Activated CD8-positive, alpha-beta T cell treated with anti-CD3 and anti-CD28 coated beads, Interleukin-2, amount 10 ng/mL, durations not matched to agents 7 days and 5 days (primary cell): ENCODE results near the gene USP6. TPM values are rescaled to one million over a fixed set of nuclear protein-coding genes. Genes with fewer than 3 reads are reported as not detected.
"Not testable (repeated sequence)": the region's sequence is repeated elsewhere in the genome, so short reads cannot be mapped to it uniquely, and the experiment has no call there.

Experiments
- ATAC-seq: fragments of 150-1000 bp; cut with Tn5 transposase; one replicate; pipeline ENCODE4 v1.10.0; 2021; ENCODE audit warnings: moderate library complexity
- CTCF ChIA-PET: fragments of 350-600 bp; sonication (Branson Sonifier 250); formaldehyde crosslinking; loops from one replicate; lab custom pipeline; 2021; ENCODE audit warnings: antibody characterized with exemption; lab: Charles Lee
- POLR2A ChIA-PET: fragments of 350-600 bp; sonication (Branson Sonifier 250); formaldehyde crosslinking; loops from one replicate; lab custom pipeline; 2021; ENCODE audit warnings: antibody characterized with exemption; lab: Charles Lee
- DNase-seq: peaks from one replicate; pipeline ENCODE4 v3.0.0-alpha.2; 2020
- H3K27ac Mint-ChIP-seq: one replicate; pipeline ENCODE4 v1.8.0; 2021; ENCODE audit warnings: mild to moderate bottlenecking, mixed read lengths
- H3K27me3 Mint-ChIP-seq: one replicate; pipeline ENCODE4 v1.8.0; 2021; ENCODE audit warnings: low read depth, mixed read lengths
- H3K36me3 Mint-ChIP-seq: one replicate; pipeline ENCODE4 v1.8.0; 2021; ENCODE audit warnings: low read depth, mixed read lengths
- H3K4me1 Mint-ChIP-seq: one replicate; pipeline ENCODE4 v1.8.0; 2021; ENCODE audit warnings: low read depth, mixed read lengths
- H3K4me3 Mint-ChIP-seq: one replicate; pipeline ENCODE4 v1.8.0; 2021; ENCODE audit warnings: mild to moderate bottlenecking, mixed read lengths
- H3K9me3 Mint-ChIP-seq: one replicate; pipeline ENCODE4 v1.8.0; 2022; ENCODE audit warnings: mixed read lengths; ENCODE audit not compliant: insufficient read depth
- total RNA-seq, 2 experiments: library from RNA; stranded (reverse); gene quantifications; one replicate each; pipeline ENCODE4 v1.2.3, GENCODE V29; 2021

The USP6 gene
- total RNA-seq, 2 experiments from 2014 or later = 0.08 to 0.10 TPM

DNA sequence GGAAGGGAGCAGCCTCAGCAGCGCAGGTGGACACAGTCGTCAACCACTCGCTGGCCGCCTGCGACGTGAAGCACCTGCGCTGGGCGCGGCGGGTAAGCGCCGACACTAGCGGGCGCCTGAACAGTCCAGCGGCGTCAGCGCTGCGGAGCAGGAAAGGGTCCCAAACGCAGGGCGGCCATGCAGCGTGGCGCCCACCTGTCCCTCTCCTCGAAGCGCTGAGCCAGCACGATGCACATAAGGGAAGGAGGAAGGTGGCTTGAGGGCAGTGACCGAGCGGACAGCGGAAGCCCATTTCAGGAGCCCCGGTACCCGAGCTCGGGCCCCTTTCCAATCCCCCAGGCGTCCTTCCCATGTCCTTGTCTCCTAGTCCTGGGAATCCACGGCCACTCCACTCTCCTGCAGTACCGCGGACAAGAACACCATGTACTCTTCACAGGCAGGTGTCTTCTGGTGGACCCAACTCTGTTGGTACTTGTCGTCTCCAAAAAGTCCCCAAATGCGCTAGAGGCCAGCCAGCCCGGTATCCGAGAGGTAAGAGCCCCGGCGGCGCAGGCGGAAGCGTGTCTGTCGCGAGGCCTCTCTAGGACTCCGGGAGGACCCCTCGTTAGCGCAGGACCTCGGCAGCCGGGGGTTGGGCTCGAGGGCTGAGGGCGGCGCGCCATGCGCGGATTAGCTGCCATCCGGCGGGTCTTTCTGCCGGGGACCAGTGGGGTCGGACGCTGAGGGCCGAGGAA, 18.6 kb upstream of the USP6 start:
- peaks cover 41% of the 10 kb centered on the region for H3K36me3 Mint-ChIP-seq
- no peak overlapping the region for H3K27ac Mint-ChIP-seq
- CTCF ChIA-PET = no interaction called here
- DNase-seq (peak; percentile 29), ATAC-seq (no peak)
- H3K4me3 Mint-ChIP-seq = peak overlapping the region; percentile 12
- peaks cover 25% of the 10 kb centered on the region for H3K27me3 Mint-ChIP-seq
- POLR2A ChIA-PET = interaction anchor here (0.6 to 0.7 kb wide), 2 partner anchors 18 to 19 kb away, joined by 3 to 6 read pairs; partner anchors contain the start of gene ZFP3
- H3K9me3 Mint-ChIP-seq = peaks cover 44% of the 10 kb centered on the region
- peaks cover 10% of the 10 kb centered on the region for H3K4me1 Mint-ChIP-seq

DNA sequence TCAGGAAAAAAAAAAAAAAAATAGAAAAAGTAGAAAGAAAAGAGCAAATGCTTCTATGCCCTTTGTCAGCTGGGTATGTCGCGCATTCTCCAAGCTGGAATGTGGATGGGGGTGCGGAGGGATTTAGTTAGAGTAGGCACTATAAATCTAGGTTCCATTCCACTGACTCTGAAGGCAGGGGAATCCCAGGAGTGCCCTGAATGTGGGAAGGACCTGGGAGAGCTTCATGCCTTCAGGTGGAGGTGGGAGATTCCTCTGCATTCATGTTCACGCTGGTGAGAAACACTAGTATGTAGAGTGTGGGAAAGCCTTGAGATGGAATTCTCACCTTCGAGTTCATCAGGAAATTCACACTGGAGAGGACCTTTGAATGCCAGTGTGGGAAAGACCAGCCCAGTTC, 16.6 kb upstream of the USP6 start:
- POLR2A ChIA-PET = no interaction called here
- Mint-ChIP-seq H3K27me3 (peaks cover 25% of the 10 kb centered on the region), H3K4me1 (peaks cover 10% of the 10 kb centered on the region), H3K27ac (no peak overlapping the region), H3K4me3 (no peak overlapping the region), H3K9me3 (peaks cover 27% of the 10 kb centered on the region), H3K36me3 (peaks cover 32% of the 10 kb centered on the region)
- ATAC-seq (no peak), DNase-seq (no peak)
- CTCF ChIA-PET = no interaction called here

DNA sequence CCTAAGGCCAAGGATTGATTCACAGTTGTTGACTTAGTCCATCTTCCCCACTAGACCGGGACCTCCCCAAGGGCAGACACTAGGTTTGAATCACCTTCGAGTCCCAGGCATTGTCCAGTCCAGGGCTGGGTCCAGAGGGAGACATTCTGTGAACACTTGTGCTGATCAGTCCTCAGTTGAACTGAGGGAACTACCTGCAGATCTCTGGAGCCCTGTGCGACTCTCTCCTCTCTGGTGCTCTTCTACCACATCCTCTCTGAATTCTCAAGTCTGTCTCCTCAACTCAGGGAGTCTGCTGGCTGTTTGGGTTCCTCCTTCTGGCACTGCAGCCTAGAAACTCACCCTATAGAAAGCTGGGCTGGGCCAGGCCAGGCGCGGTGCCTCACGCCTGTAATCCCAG, 15.0 kb upstream of the USP6 start:
- CTCF ChIA-PET = no interaction called here
- H3K36me3 Mint-ChIP-seq = peaks cover 32% of the 10 kb centered on the region
- no peak overlapping the region for H3K4me3 Mint-ChIP-seq

DNA sequence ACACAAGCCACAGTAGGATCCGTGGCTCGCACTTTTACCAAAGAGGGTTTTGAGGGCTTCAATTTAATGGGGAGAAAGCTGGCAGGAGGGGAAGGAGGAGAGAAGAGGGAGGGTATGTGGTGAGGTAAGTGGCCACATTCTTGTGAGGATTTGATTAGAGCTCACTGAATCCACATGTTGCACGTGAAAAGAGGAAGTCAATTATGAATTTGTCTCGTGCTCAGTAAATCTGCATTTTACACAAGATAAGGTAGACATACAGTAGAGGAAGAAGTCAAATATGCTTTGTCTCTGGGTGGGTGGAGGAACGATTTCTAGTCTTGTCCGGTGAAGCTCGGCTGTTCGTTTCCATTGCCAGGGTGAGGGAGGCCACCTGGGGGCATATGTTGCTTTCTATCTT, 5.0 kb upstream of the USP6 start:
- Mint-ChIP-seq H3K27ac (peak overlapping the region; percentile 58), H3K4me3 (peak overlapping the region; percentile 71), H3K36me3 (peaks cover 66% of the 10 kb centered on the region), H3K27me3 (peaks cover 8% of the 10 kb centered on the region), H3K9me3 (peaks cover 11% of the 10 kb centered on the region), H3K4me1 (peaks cover 23% of the 10 kb centered on the region)
- ChIA-PET POLR2A (interaction anchor here (0.7 kb wide), 1 partner anchor 201 kb away, joined by 3 read pairs; no protein-coding TSS in a partner anchor), CTCF (interaction anchor here (0.8 to 2.2 kb wide), 7 partner anchors 21 to 328 kb away, joined by 3 to 8 read pairs (median 4); partner anchors contain the start of genes C1QBP and ZNF594)
- ATAC-seq (no peak), DNase-seq (no peak)

More for the DNA sequence above, 15.0 kb upstream of the USP6 start:
- Mint-ChIP-seq H3K9me3 (peaks cover 24% of the 10 kb centered on the region), H3K27ac (no peak overlapping the region), H3K4me1 (peaks cover 10% of the 10 kb centered on the region), H3K27me3 (peaks cover 19% of the 10 kb centered on the region)
- ATAC-seq (no peak), DNase-seq (no peak)
- POLR2A ChIA-PET = no interaction called here

DNA sequence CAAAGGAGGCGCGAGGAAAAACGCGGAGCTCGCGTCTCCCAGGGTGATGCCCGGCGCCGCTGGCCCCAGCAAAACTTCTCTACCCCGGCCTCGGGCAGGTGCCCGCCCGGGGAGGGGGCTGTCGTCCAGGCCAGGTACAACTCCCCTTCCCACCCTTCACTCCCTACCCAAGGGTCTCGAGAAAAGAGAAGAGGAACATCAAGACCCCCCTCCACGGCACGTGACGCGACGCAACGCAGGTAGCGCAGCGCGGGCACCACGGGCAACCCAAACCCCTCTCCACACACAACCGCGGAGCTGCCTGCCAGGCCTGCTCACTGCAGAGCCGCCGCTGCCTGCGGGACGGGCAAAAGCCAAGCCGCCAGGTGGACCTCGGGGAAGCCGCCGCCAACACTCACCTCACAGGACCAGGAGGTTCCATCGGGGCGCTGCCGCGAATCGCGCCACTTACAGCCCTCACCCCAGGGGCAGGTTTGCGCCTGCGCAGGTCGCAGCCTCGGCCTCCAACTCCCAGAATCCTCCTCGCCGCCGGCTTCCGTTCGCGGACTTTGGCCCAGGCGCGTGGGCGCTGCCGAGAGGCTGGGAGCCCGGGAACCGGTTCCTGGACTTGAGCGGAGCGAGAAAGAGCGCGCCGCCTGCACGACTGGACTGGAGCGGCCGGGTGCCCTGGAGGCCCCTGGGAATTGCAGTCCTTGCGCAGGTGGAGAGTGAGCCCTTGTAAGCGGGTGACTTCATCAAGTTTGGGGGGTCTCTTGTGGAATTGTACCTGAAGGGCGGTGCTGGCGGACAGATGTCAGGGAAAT, 4.2 kb upstream of the USP6 start, which contains the start of gene ZNF232:
ZNF232 (minus strand) TSS at position 477 of the 803 bp plus-strand sequence; CDS start at position 421, 56 bp downstream.
- H3K27ac Mint-ChIP-seq = peak within 1 kb of the TSS; percentile 58
- ChIA-PET POLR2A (interaction anchor here (0.7 kb wide), 1 partner anchor 200 kb away, joined by 3 read pairs; no protein-coding TSS in a partner anchor), CTCF (interaction anchor here (0.8 to 3.2 kb wide), 6 partner anchors 22 to 203 kb away, joined by 3 to 9 read pairs (median 6); partner anchors contain the start of genes ZFP3 and ZNF594)
- H3K36me3 Mint-ChIP-seq = peaks cover 58% of the 10 kb centered on the region
- peak; percentile 94 for DNase-seq
- ATAC-seq = peak; percentile 95
- H3K9me3 Mint-ChIP-seq = peaks cover 11% of the 10 kb centered on the region
- H3K27me3 Mint-ChIP-seq = peaks cover 12% of the 10 kb centered on the region
- peak within 1 kb of the TSS; percentile 71 for H3K4me3 Mint-ChIP-seq
- peaks cover 23% of the 10 kb centered on the region for H3K4me1 Mint-ChIP-seq

DNA sequence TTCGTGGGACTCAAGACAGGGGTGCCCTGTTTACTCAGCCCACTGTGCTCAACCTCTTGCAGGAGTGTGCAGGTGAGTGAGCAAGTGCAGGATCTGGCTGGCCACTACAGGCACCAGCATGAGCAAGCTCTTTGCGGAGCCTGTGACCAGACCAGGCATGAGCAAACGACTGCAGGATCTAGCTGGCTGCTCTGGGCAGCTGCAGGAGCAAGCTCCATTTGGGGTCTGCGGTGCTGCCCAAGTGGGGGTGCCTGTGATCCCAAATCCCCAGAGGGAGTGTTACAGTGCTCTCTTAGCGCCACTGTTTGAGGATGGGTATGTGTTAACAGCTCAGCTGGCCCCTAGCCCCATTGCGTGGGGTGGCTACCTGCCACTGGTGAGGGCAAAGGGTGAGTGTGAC, 2.4 kb downstream of the USP6 start:
- ChIA-PET POLR2A (no interaction called here), CTCF (no interaction called here)
- H3K36me3 Mint-ChIP-seq = peaks cover 19% of the 10 kb centered on the region
- no peak overlapping the region for H3K27ac Mint-ChIP-seq
- peaks cover 4% of the 10 kb centered on the region for H3K4me1 Mint-ChIP-seq
- H3K9me3 Mint-ChIP-seq = peaks cover 5% of the 10 kb centered on the region
- DNase-seq (no peak), ATAC-seq (no peak)
- no peak overlapping the region for H3K4me3 Mint-ChIP-seq
- H3K27me3 Mint-ChIP-seq = peaks cover 48% of the 10 kb centered on the region

DNA sequence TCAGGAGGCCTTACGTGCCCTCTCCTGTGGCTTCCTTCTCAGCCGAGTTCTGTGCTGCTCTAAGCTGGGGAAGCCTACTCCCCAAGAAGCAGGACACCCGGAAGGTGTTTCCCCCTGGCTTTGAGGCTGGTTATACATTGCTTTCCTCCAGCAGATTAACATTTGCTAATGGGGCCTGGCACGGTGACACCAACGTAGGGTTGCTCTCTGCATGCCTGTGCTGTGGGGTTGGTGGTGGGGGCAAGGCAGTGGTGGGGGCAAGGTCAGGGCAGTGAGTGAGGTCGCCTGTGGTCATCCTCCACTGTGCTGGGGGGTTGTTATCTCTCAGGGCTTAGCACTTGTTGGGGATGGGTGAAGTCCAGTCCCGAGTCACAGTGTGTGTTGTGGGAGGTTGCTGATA, 4.2 kb downstream of the USP6 start:
- H3K36me3 Mint-ChIP-seq = peaks cover 3% of the 10 kb centered on the region
- H3K27me3 Mint-ChIP-seq = peaks cover 59% of the 10 kb centered on the region
- H3K9me3 Mint-ChIP-seq = peaks cover 5% of the 10 kb centered on the region
- POLR2A ChIA-PET = interaction anchor here (0.6 kb wide), 1 partner anchor 46 kb away, joined by 3 read pairs; no protein-coding TSS in a partner anchor
- H3K4me1 Mint-ChIP-seq = peaks cover 3% of the 10 kb centered on the region
- CTCF ChIA-PET = no interaction called here
- H3K27ac Mint-ChIP-seq = no peak overlapping the region
- no peak overlapping the region for H3K4me3 Mint-ChIP-seq
- ATAC-seq (no peak), DNase-seq (no peak)

DNA sequence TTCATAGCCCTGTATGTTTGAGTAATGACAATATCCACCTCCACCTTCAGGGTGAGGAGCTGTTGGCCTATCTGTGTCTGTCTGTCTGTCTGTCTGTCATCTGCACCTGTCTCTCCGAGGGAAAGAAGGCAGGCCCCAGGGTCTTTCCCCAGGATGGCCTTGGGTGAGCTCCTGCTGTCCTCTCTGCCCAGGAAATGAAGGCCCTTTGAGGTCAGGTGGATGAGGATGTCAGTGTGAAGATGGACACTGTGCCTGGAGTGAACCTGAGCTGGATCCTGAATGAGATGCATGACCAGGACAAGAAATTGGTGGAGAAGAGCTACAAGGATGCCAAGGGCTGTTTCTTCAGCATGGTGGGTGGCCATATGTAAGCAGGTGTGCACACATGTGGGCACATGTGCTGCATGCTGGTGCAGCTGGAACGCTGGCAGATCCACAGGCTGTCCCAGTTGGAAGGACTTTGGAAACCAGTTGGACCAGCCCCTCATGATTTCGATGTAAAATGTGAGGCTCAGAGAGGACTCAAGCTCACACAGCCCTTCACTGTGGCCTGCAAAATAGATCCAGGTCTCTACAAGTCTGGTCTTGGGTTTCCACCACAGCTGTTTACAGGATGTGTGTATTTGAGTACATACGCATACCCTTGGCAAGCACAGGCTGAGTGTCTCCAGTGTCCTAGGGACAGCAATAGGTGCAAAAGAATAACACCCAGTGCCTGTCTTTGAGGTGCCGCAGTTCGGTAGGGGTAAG, 4.8 kb downstream of the USP6 start:
- H3K27ac Mint-ChIP-seq, H3K4me3 Mint-ChIP-seq, H3K36me3 Mint-ChIP-seq, DNase-seq, H3K9me3 Mint-ChIP-seq, CTCF ChIA-PET, H3K4me1 Mint-ChIP-seq, ATAC-seq: not testable (repeated sequence)
- H3K27me3 Mint-ChIP-seq = peaks cover 55% of the 10 kb centered on the region
- POLR2A ChIA-PET = interaction anchor here (0.6 kb wide), 1 partner anchor 45 kb away, joined by 3 read pairs; no protein-coding TSS in a partner anchor

DNA sequence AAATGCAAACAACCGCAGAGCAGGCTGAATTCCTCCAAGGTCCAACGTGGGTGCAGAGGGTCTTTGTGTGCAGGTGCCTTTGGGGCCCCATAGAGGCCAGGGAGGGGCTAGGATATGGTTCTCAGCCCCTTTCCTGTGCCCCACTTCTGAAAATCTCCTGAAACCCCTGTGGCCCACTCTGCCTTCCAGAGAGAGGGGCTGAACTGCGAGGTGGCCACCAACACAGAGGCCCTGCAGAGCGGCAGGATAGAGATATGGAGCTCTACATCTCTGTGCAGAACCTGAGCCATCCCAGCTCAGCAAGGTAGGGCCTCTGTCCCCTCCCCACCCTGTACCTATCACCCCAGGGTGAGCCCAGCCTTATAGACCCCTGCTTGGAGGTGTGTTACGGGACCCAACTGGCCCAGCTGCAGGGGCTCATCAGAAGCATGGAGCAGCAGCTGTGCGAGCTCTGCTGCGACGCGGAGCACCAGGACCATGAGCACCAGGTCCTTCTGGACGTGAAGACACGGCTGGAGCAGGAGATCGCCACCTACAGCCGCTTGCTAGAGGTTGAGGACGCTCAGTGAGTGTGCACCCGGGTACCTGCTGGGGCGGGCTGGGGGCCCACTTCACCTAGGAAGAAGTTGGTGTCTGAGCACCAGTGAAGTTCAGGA, 5.5 kb downstream of the USP6 start:
- H3K9me3 Mint-ChIP-seq = peaks cover 5% of the 10 kb centered on the region
- no peak for DNase-seq
- no peak overlapping the region for H3K27ac Mint-ChIP-seq
- ChIA-PET POLR2A (no interaction called here), CTCF (no interaction called here)
- ATAC-seq = no peak
- H3K36me3 Mint-ChIP-seq = no peaks in the 10 kb centered on the region
- H3K4me1 Mint-ChIP-seq = peaks cover 3% of the 10 kb centered on the region
- H3K4me3 Mint-ChIP-seq = no peak overlapping the region
- H3K27me3 Mint-ChIP-seq = peaks cover 54% of the 10 kb centered on the region

DNA sequence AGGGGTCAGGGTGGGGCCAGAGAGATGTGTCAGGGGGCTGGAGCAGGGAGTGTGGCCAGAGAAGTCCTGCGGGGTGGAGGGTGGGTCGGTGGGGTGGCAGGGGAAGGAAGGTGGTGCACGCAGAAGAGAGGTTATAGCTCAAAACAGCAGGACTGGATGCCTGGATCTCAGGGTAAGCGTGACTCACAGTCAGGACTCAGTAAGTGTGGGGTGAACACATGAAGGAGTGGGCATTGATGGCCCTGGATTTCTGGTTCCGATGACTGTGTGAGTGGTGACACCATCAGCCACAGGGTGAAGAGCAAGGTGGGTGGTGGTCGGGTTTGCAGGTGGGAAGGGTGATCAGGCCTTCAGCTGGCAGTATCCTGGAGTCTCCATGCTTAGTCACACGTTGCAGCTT, 6.2 kb downstream of the USP6 start:
- H3K27ac Mint-ChIP-seq, H3K4me3 Mint-ChIP-seq, DNase-seq, H3K4me1 Mint-ChIP-seq, POLR2A ChIA-PET, CTCF ChIA-PET, ATAC-seq, H3K36me3 Mint-ChIP-seq, H3K9me3 Mint-ChIP-seq: not testable (repeated sequence)
- H3K27me3 Mint-ChIP-seq = peaks cover 46% of the 10 kb centered on the region
